Anterior cingulate cortex (tissue), 58 donors: Measurements from ENCODE around the gene ZNF598.
A peak's percentile ranks its signal among the peaks of the same experiment; 100 is the strongest.

ENCODE experiments used
- DNase-seq, 58 donors: peaks; one replicate each; lab custom pipeline; 2025; lab: John Stamatoyannopoulos, UW

The ZNF598 gene

GRCh38 chr16:2009164-2009711, 383 bp downstream of the ZNF598 start:
- DNase-seq = peak in 2 of 58 donors; percentile 44 to 45

GRCh38 chr16:2008631-2009163, 924 bp downstream of the ZNF598 start:
- DNase-seq = no peak

- DNase-seq = no peak
These were observed 1.6 kb downstream of the ZNF598 start for GRCh38 chr16:2008009-2008526.

- DNase-seq = no peak
These were observed 2.4 kb downstream of the ZNF598 start for GRCh38 chr16:2007081-2007836.

GRCh38 chr16:2006317-2006716, 3.3 kb downstream of the ZNF598 start:
- no peak for DNase-seq

- DNase-seq = peak in 6 of 58 donors; percentile 16 to 55 (median 30)
These were observed 4.0 kb downstream of the ZNF598 start for GRCh38 chr16:2005646-2006045.

- no peak for DNase-seq
These were observed 4.7 kb downstream of the ZNF598 start for GRCh38 chr16:2004795-2005517.

- DNase-seq = peak in 52 of 58 donors; percentile 11 to 83 (median 54)
These were observed 5.6 kb downstream of the ZNF598 start for GRCh38 chr16:2003827-2004641.

GRCh38 chr16:2003231-2003826, 6.3 kb downstream of the ZNF598 start:
- no peak for DNase-seq

GRCh38 chr16:2002406-2003230, 7.0 kb downstream of the ZNF598 start:
- no peak for DNase-seq

GRCh38 chr16:2001456-2002355, 7.9 kb downstream of the ZNF598 start:
- no peak for DNase-seq

GRCh38 chr16:2001035-2001434, 8.6 kb downstream of the ZNF598 start:
- DNase-seq = no peak

GRCh38 chr16:1999866-2000514, 9.6 kb downstream of the ZNF598 start:
- peak in 3 of 58 donors; percentile 22 to 45 (median 39) for DNase-seq

- no peak for DNase-seq
These were observed 10.5 kb downstream of the ZNF598 start for GRCh38 chr16:1998852-1999801.

- DNase-seq = no peak
These were observed 11.2 kb downstream of the ZNF598 start for GRCh38 chr16:1998360-1998835.
